IgD-negative memory B cell (primary cell): Measurements from ENCODE around the gene SENP1. TPM values are rescaled to one million over a fixed set of nuclear protein-coding genes. Genes with fewer than 3 reads are reported as not detected.

Experiments used
- H3K27ac Mint-ChIP-seq, 3 donors: one replicate each; pipeline ENCODE4 v1.8.0; 2020 to 2022; ENCODE audit warnings: mild to moderate bottlenecking in 3 of 3, mixed read lengths in 3 of 3, moderate library complexity in 1 of 3
- H3K27me3 Mint-ChIP-seq: one replicate; pipeline ENCODE4 v1.8.0; 2021; ENCODE audit warnings: mixed read lengths
- H3K36me3 Mint-ChIP-seq: one replicate; pipeline ENCODE4 v1.8.0; 2020; ENCODE audit warnings: mild to moderate bottlenecking, mixed read lengths
- H3K4me1 Mint-ChIP-seq, 3 donors: one replicate each; pipeline ENCODE4 v1.8.0; 2020 to 2022; ENCODE audit warnings: mixed read lengths in 3 of 3, mild to moderate bottlenecking in 1 of 3
- H3K4me3 Mint-ChIP-seq, 4 donors: one replicate each; pipeline ENCODE4 v1.8.0; 2020 to 2022; ENCODE audit warnings: mild to moderate bottlenecking in 4 of 4, mixed read lengths in 4 of 4, moderate library complexity in 3 of 4
- H3K9me3 Mint-ChIP-seq, 3 donors: one replicate each; pipeline ENCODE4 v1.8.0; 2020 to 2021; ENCODE audit warnings: mixed read lengths in 3 of 3, mild to moderate bottlenecking in 1 of 3
- polyA plus RNA-seq: library from polyadenylated mRNA; unstranded; fragments of 300-500 nt; fragmentation: Illumina TruSeq; gene quantifications from one replicate; pipeline ENCODE4 v1.2.3, GENCODE V29; 2021

SENP1 gene
- polyA plus RNA-seq, 1 donor from 2014 or later: 12.6 TPM

GRCh38 chr12:48041591-48042423 lies 64.1 kb downstream of the SENP1 start:
- H3K27ac Mint-ChIP-seq: no peak overlapping the region
- no peaks in the 10 kb centered on the region for H3K9me3 Mint-ChIP-seq
- peaks cover 1% of the 10 kb centered on the region for H3K36me3 Mint-ChIP-seq
- no peaks in the 10 kb centered on the region for H3K27me3 Mint-ChIP-seq
- H3K4me3 Mint-ChIP-seq: no peak overlapping the region
- H3K4me1 Mint-ChIP-seq: peaks cover 13 to 14% (median 13%) of the 10 kb centered on the region in 3 donors

DNA sequence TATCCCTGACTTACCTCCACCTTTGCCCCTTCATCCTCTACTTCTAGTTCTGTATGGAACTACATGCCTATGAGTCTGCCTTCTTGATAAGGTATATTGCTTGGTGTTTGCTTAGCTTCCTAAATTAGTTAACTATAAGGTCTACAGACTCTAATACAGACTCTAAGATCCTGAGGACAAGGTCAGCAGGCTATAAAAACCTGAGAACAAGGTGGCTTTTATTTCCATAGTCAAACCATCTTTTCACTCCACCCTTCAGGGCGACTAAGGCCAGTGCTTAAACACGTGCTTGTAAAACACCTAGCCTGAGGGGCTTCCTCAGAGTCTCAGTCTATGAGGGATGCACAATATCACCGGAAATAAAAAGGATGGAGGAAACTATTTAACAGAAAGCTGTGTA lies 65.5 kb downstream of the SENP1 start:
- no peak overlapping the region for H3K4me3 Mint-ChIP-seq
- peaks cover 13 to 14% (median 13%) of the 10 kb centered on the region in 3 donors for H3K4me1 Mint-ChIP-seq
- peak overlapping the region in 1 of 3 donors; percentile 60 for H3K27ac Mint-ChIP-seq
- no peaks in the 10 kb centered on the region for H3K27me3 Mint-ChIP-seq
- H3K9me3 Mint-ChIP-seq: no peaks in the 10 kb centered on the region
- H3K36me3 Mint-ChIP-seq: no peaks in the 10 kb centered on the region

- H3K9me3 Mint-ChIP-seq: no peaks in the 10 kb centered on the region
- H3K27me3 Mint-ChIP-seq: no peaks in the 10 kb centered on the region
- H3K4me1 Mint-ChIP-seq: peaks cover 13 to 14% (median 13%) of the 10 kb centered on the region in 3 donors
- H3K27ac Mint-ChIP-seq: no peak overlapping the region
- no peaks in the 10 kb centered on the region for H3K36me3 Mint-ChIP-seq
- no peak overlapping the region for H3K4me3 Mint-ChIP-seq
Observed at GRCh38 chr12:48039151-48039550, 66.7 kb downstream of the SENP1 start.

- Mint-ChIP-seq H3K9me3 (no peaks in the 10 kb centered on the region), H3K4me3 (peak overlapping the region in 1 of 4 donors; percentile 39), H3K36me3 (no peaks in the 10 kb centered on the region), H3K27me3 (no peaks in the 10 kb centered on the region), H3K4me1 (peaks cover 13 to 14% (median 13%) of the 10 kb centered on the region in 3 donors), H3K27ac (peak overlapping the region in 1 of 3 donors; percentile 33)
Observed at GRCh38 chr12:48038085-48038484, 67.8 kb downstream of the SENP1 start.

DNA sequence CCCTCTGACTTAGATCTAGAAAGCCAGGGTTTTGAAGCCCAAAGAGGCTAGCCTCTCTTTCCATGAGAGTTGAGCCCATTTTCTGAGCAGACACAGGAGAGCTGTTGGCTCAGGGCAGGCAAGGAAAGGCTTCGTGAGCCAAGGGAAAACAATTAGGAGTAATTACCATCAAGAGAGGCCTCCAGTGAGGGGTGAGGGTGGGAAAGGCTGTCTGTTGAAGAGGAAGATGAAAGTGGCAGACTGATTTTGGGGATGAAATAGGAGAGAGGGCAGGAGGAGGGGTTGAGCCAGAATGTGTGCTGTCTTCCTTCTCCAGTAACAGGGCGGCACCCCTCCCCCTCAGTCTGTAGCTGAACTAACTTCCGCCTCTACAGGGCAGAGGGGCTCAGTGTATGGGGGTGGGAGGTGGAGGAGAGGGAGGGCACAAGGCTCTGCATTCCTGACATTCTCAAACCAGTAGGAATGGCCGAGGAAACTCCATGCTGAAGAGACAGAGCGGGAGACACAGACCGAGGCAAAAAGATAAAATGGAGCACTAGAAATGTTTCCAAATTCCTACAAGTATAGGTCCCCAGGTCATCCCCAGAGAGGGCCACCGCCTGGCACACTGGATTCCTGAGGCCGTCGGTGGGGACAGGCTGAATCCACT lies 68.5 kb downstream of the SENP1 start:
- Mint-ChIP-seq H3K9me3 (no peaks in the 10 kb centered on the region), H3K4me3 (no peak overlapping the region), H3K36me3 (no peaks in the 10 kb centered on the region), H3K27me3 (peaks cover 1% of the 10 kb centered on the region), H3K27ac (no peak overlapping the region), H3K4me1 (peaks cover 13 to 14% (median 13%) of the 10 kb centered on the region in 3 donors)

DNA sequence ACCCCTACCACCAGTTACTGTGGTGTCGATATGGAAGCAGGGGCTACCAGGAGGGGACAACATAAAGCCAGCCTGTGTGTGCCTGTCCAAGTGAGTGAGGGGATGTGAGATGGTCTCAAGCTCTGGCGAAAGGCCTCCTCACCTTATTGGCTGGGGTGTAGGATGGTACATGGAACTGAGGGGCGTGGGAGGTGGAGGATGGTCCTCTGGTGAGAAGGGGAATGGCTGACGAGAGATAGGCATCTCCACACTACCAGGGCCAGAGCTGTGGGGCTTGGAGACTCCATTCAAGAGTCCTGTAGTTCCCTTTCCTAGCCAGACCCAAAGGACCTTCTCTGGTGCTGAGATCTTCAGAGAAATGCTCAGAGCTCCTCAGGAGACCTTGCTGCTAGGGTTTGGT lies 69.1 kb downstream of the SENP1 start:
- Mint-ChIP-seq H3K27ac (no peak overlapping the region), H3K4me1 (peaks cover 13 to 14% (median 13%) of the 10 kb centered on the region in 3 donors), H3K27me3 (peaks cover 1% of the 10 kb centered on the region), H3K4me3 (no peak overlapping the region), H3K36me3 (no peaks in the 10 kb centered on the region), H3K9me3 (no peaks in the 10 kb centered on the region)

GRCh38 chr12:48034835-48035805 lies 70.8 kb downstream of the SENP1 start:
- Mint-ChIP-seq H3K9me3 (no peaks in the 10 kb centered on the region), H3K4me1 (peaks cover 13 to 14% (median 13%) of the 10 kb centered on the region in 3 donors), H3K4me3 (no peak overlapping the region), H3K36me3 (no peaks in the 10 kb centered on the region), H3K27ac (no peak overlapping the region), H3K27me3 (peaks cover 1% of the 10 kb centered on the region)

DNA sequence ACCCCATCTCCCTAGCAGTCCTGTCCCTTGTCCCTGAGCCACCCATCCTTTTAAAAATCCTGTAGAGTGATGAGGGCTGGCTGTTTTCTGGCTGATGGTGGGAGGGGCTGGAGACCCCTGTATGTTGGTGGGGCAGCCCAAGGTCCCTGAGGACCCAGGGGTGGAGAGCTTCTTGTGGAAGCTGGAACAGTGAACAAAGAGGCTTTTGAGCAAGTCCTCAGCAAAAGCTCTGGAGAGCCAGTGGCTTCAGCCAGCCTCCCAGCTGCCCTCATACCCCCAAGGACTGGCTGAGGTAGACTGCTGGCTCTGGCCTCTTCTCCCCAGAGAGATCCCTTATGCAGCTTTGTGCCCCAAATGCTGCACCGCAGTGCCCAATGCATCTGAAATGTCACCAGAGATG lies 72.4 kb downstream of the SENP1 start:
- Mint-ChIP-seq H3K9me3 (no peaks in the 10 kb centered on the region), H3K4me3 (no peak overlapping the region), H3K36me3 (no peaks in the 10 kb centered on the region), H3K27me3 (peaks cover 1% of the 10 kb centered on the region), H3K4me1 (peaks cover 6 to 8% (median 7%) of the 10 kb centered on the region in 3 donors), H3K27ac (no peak overlapping the region)

- no peaks in the 10 kb centered on the region for H3K4me1 Mint-ChIP-seq
- H3K27ac Mint-ChIP-seq: no peak overlapping the region
- peaks cover 1% of the 10 kb centered on the region for H3K27me3 Mint-ChIP-seq
- H3K36me3 Mint-ChIP-seq: no peaks in the 10 kb centered on the region
- H3K4me3 Mint-ChIP-seq: no peak overlapping the region
- H3K9me3 Mint-ChIP-seq: no peaks in the 10 kb centered on the region
Observed at GRCh38 chr12:48032597-48032996, 73.3 kb downstream of the SENP1 start.

GRCh38 chr12:48031135-48031960 lies 74.5 kb downstream of the SENP1 start:
- H3K27me3 Mint-ChIP-seq: peaks cover 3% of the 10 kb centered on the region
- no peak overlapping the region for H3K27ac Mint-ChIP-seq
- no peaks in the 10 kb centered on the region for H3K9me3 Mint-ChIP-seq
- H3K4me3 Mint-ChIP-seq: no peak overlapping the region
- no peaks in the 10 kb centered on the region for H3K4me1 Mint-ChIP-seq
- no peaks in the 10 kb centered on the region for H3K36me3 Mint-ChIP-seq

GRCh38 chr12:48030173-48030650 lies 75.7 kb downstream of the SENP1 start:
- H3K36me3 Mint-ChIP-seq: no peaks in the 10 kb centered on the region
- H3K27me3 Mint-ChIP-seq: peaks cover 3% of the 10 kb centered on the region
- H3K4me3 Mint-ChIP-seq: no peak overlapping the region
- no peak overlapping the region for H3K27ac Mint-ChIP-seq
- no peaks in the 10 kb centered on the region for H3K4me1 Mint-ChIP-seq
- no peaks in the 10 kb centered on the region for H3K9me3 Mint-ChIP-seq

- Mint-ChIP-seq H3K4me1 (no peaks in the 10 kb centered on the region), H3K36me3 (no peaks in the 10 kb centered on the region), H3K4me3 (no peak overlapping the region), H3K9me3 (no peaks in the 10 kb centered on the region), H3K27me3 (peaks cover 3% of the 10 kb centered on the region), H3K27ac (no peak overlapping the region)
Observed at GRCh38 chr12:48029491-48030172, 76.2 kb downstream of the SENP1 start.

DNA sequence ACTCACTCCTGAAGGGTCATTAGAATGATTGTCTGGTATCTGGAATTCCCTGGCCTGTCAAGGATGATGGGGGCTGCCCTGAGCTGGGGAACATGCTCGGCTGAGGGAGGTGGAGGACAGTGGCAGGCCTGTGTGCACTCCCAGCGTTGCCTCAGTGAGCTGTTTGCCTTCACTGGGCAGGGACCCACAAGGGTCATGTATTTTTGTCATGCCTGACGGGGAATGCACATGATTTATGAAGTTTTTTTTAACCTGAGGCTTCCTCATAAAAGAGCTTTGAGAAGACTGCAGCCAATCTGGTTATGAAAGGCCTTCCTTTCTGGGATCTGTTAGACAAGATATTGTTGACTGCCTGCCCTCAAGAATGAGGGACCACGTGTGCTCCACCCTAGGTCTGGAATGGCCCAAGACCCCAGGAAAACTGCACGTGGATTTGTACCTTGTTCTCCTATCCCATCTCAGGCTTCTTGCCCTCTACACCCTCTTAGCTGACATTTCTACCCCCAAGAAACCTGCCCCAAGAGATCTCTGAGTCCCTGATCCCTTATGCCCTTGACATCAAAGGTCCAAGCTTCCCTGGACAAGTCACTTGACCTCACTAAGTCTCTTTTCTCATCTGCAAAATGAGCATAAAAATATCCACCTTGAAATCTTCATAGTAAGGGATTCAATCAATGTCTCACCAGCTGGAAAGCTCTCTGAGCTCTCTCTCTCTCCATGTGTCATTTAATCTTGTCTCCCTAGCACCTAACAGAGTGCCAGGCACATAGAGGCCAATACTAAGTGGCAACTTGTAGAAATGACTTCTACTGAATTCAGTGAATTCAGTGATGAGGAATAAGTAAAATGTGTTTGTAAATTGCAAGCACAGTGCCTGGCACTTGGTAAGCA lies 77.1 kb downstream of the SENP1 start:
- H3K27ac Mint-ChIP-seq: peak overlapping the region in 1 of 3 donors; percentile 11
- H3K9me3 Mint-ChIP-seq: no peaks in the 10 kb centered on the region
- no peaks in the 10 kb centered on the region for H3K4me1 Mint-ChIP-seq
- peaks cover 4% of the 10 kb centered on the region for H3K27me3 Mint-ChIP-seq
- H3K4me3 Mint-ChIP-seq: no peak overlapping the region
- no peaks in the 10 kb centered on the region for H3K36me3 Mint-ChIP-seq
